Measurements from ENCODE around the gene KCNH1. TPM values are rescaled to one million over a fixed set of nuclear protein-coding genes. Genes with fewer than 3 reads are reported as not detected.

The KCNH1 gene
- total and polyA plus RNA-seq, 2 of the 4 experiments (the other 2 are of a cell fraction), result 0.27 to 0.54 TPM

DNA sequence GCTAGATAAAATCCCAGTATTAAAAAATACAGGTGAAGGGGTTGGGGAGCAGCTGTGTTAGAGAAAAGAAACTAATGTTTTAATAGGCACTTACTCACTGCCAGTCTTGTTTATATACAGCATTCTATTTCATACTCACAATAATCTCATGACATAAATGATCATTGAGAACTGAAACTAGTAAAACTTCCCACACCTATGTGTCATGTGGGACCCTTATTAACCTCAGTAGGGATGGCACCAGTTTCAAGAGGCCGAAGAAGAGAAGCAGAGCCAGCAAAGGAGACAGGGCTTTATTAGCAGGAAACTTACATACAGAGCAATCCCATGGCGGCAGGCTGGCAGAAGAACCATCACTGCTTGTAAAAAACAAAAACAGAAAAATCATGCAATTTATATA lies 48.8 kb upstream of the KCNH1 start:
- BruUV-seq (replicated peaks), result no TSS peak
- H2AK9ac ChIP-seq (replicated peaks; ENCODE audit: low read depth, low read length, poor library complexity), result no peak overlapping the region
- H2BK15ac ChIP-seq (ENCODE audit: low read depth, low read length), result no peak overlapping the region
- TF ChIP-seq BHLHE40 (IDR thresholded peaks at IDR 0.05; ENCODE audit: low read depth, low read length) (no peak), RAD21 (IDR thresholded peaks at IDR 0.05; ENCODE audit: low read length) (no peak), MAZ (IDR thresholded peaks at IDR 0.05; ENCODE audit: borderline replicate concordance, low read depth, low read length) (no peak), CEBPB (IDR thresholded peaks at IDR 0.05; ENCODE audit: low read depth, low read length) (no peak), RFX5 (IDR thresholded peaks at IDR 0.05; ENCODE audit: low read depth, low read length) (no peak), CHD1 (IDR thresholded peaks at IDR 0.05; ENCODE audit: low read depth, low read length) (no peak), NFE2L2 (IDR thresholded peaks at IDR 0.05; ENCODE audit: low read depth, low read length) (no peak), FOS (IDR thresholded peaks at IDR 0.05; ENCODE audit: low read depth, low read length) (no peak), POLR2A (IDR thresholded peaks at IDR 0.05; ENCODE audit: low read depth, low read length) (no peak), MXI1 (IDR thresholded peaks at IDR 0.05; ENCODE audit: borderline replicate concordance, low read depth, low read length) (no peak), MAFK (IDR thresholded peaks at IDR 0.05; ENCODE audit: low read depth, low read length) (no peak)
- TF ChIP-seq, protein P1, sequence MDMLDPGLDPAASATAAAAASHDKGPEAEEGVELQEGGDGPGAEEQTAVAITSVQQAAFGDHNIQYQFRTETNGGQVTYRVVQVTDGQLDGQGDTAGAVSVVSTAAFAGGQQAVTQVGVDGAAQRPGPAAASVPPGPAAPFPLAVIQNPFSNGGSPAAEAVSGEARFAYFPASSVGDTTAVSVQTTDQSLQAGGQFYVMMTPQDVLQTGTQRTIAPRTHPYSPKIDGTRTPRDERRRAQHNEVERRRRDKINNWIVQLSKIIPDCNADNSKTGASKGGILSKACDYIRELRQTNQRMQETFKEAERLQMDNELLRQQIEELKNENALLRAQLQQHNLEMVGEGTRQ (IDR thresholded peaks at IDR 0.05; ENCODE audit: low read depth, low read length), result no peak
- TF ChIP-seq, protein P2, sequence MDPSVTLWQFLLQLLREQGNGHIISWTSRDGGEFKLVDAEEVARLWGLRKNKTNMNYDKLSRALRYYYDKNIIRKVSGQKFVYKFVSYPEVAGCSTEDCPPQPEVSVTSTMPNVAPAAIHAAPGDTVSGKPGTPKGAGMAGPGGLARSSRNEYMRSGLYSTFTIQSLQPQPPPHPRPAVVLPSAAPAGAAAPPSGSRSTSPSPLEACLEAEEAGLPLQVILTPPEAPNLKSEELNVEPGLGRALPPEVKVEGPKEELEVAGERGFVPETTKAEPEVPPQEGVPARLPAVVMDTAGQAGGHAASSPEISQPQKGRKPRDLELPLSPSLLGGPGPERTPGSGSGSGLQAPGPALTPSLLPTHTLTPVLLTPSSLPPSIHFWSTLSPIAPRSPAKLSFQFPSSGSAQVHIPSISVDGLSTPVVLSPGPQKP (IDR thresholded peaks at IDR 0.05; ENCODE audit: borderline replicate concordance, low read depth, low read length), result no peak
- H3K4me2 ChIP-seq (ENCODE audit: low read depth, low read length), result no peak overlapping the region
- no peaks in the 10 kb centered on the region for H4K20me1 ChIP-seq (ENCODE audit: insufficient read depth, low read length)
- H3K9ac ChIP-seq (ENCODE audit: low read depth, low read length), result no peak overlapping the region
- H3K4me1 ChIP-seq (ENCODE audit: control insufficient read depth, insufficient read depth, low read length), result no peaks in the 10 kb centered on the region
- no peak overlapping the region for H2BK5ac ChIP-seq (ENCODE audit: low read depth, low read length, poor library complexity, severe bottlenecking)
- H3K14ac ChIP-seq (replicated peaks; ENCODE audit: low read depth, low read length), result no peak overlapping the region
- H3K4ac ChIP-seq (ENCODE audit: low read depth, low read length), result no peak overlapping the region
- H2AK5ac ChIP-seq (ENCODE audit: low read depth, low read length), result no peak overlapping the region
- intact Hi-C loops (cut with micrococcal nuclease), result no loop called here
- H3K27me3 ChIP-seq (ENCODE audit: control insufficient read depth, insufficient read depth, low read length), result no peaks in the 10 kb centered on the region
- POLR2A ChIA-PET (ENCODE audit: unreplicated experiment), result no interaction called here
- in situ Hi-C loops (cut with MboI; ENCODE audit: low sequenced_read_pairs), result no loop called here
- H3K23ac ChIP-seq (ENCODE audit: low read depth, low read length), result no peak overlapping the region
- no peak overlapping the region for H3K18ac ChIP-seq (ENCODE audit: low read depth, low read length)
- H2BK20ac ChIP-seq (ENCODE audit: low read depth, low read length), result no peak overlapping the region
- CTCF ChIA-PET, result no interaction called here
- no peaks in the 10 kb centered on the region for H3K9me1 ChIP-seq (ENCODE audit: insufficient read depth, low read length)
- no peaks in the 10 kb centered on the region for H3K9me3 ChIP-seq (ENCODE audit: control insufficient read depth, insufficient read depth, low read length)
- H2AFZ ChIP-seq (replicated peaks; ENCODE audit: low read length, poor library complexity), result no peak overlapping the region
- dilution Hi-C loops (cut with HindIII; ENCODE audit: low sequenced_read_pairs, unreplicated experiment), result no loop called here
- H3K4me3 ChIP-seq (ENCODE audit: insufficient read depth, low read depth, low read length), result no peak overlapping the region
- no peak overlapping the region for H3K27ac ChIP-seq (ENCODE audit: insufficient read depth, low read length)
- DNase-seq, result no peak
- no peak overlapping the region for H4K91ac ChIP-seq (ENCODE audit: insufficient read depth, low read depth, low read length)
- WGBS, 2 experiments (ENCODE audit: extremely low coverage in 2 of 2, insufficient read length in 1 of 2), result 100% methylated on average over 1 of the region's 2 CpGs; no CpG with 5 or more reads in 1 of the 2 experiments
- ATAC-seq (ENCODE audit: low read depth), result no peak
- H4K8ac ChIP-seq (ENCODE audit: low read depth in 2 of 2, low read length in 2 of 2), result no peak overlapping the region
- H3K36me3 ChIP-seq (ENCODE audit: control insufficient read depth, insufficient read depth, low read length), result no peaks in the 10 kb centered on the region
- no peak overlapping the region for H3K56ac ChIP-seq (ENCODE audit: extremely low read depth, insufficient read depth, low read length)
- H2BK120ac ChIP-seq (ENCODE audit: low read depth, low read length), result no peak overlapping the region
- H3K79me1 ChIP-seq (ENCODE audit: low read depth in 1 of 2, low read length in 2 of 2), result no peaks in the 10 kb centered on the region
- no peak overlapping the region for H4K5ac ChIP-seq (ENCODE audit: low read depth, low read length)
